ENCODE measurements around the gene ARHGAP26. TPM values are rescaled to one million over a fixed set of nuclear protein-coding genes. Genes with fewer than 3 reads are reported as not detected.

Gene ARHGAP26
- total RNA-seq, 5 donors from 2014 or later (not counting 1 experiment from before 2014, with no cell fraction given) = 22.8 to 49.3 (median 28.3) TPM

- Histone ChIP-seq H3K27ac (ENCODE audit: low read length) (no peak overlapping the region), H3K27me3 (replicated peaks in 1 of 2; ENCODE audit: control insufficient read depth in 2 of 2, extremely low read depth in 1 of 2, insufficient read depth in 2 of 2, low read length in 1 of 2) (no peaks in the 10 kb centered on the region), H3K4me3 (ENCODE audit: control insufficient read depth in 1 of 2, extremely low read depth in 1 of 2, low read length in 1 of 2) (no peak overlapping the region), H3K9me3 (no peaks in the 10 kb centered on the region), H3K36me3 (ENCODE audit: control insufficient read depth in 2 of 2, extremely low read depth in 1 of 2, insufficient read depth in 1 of 2, low read length in 1 of 2) (no peaks in the 10 kb centered on the region), H3K4me1 (ENCODE audit: control insufficient read depth in 1 of 2, extremely low read depth in 1 of 2, insufficient read depth in 2 of 2, low read length in 2 of 2) (peaks cover 0 to 12% of the 10 kb centered on the region in 2 experiments)
- Mint-ChIP-seq H3K36me3 (no peaks in the 10 kb centered on the region), H3K27me3 (no peaks in the 10 kb centered on the region), H3K4me1 (peaks cover 28 to 45% (median 33%) of the 10 kb centered on the region in 3 donors), H3K9me3 (no peaks in the 10 kb centered on the region), H3K27ac (no peak overlapping the region), H3K4me3 (no peak overlapping the region)
- ATAC-seq (replicated peaks in 1 of 4) (no peak), DNase-seq (no peak)
- ChIA-PET POLR2A (interaction anchor here in 1 of 2 donors (0.6 kb wide), 1 partner anchor 22 kb away, joined by 3 read pairs; no protein-coding TSS in a partner anchor), CTCF (interaction anchor here in 1 of 2 donors (0.7 to 0.8 kb wide), 2 partner anchors 68 to 88 kb away, joined by 3 read pairs; no protein-coding TSS in a partner anchor)
- WGBS (ENCODE audit: insufficient coverage) = 98% methylated on average over 6 of the region's 8 CpGs
These were observed 67.0 kb downstream of the ARHGAP26 start for GRCh38 chr5:142837081-142837725.

DNA sequence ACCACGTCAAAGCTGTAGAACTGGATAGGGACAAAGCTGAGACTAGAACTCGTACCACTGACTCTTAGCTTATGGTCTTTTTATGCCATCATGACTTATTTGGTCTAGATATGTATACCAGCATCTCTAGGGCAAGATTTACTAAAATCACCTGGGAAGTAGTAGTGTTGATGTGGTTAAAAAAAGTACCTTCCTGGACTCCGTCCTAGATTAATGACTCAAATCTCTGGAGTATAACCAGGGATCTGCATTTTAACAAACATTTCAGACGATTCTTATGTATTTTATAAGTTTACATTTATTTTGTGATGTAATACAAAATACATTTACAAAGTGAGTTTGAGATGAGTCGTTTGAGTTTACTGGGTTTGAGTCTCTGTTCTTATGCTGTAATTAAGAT lies 68.7 kb downstream of the ARHGAP26 start:
- CTCF ChIA-PET = interaction anchor here in 1 of 2 donors (1.2 kb wide), 1 partner anchor 25 kb away, joined by 6 read pairs; no protein-coding TSS in a partner anchor

DNA sequence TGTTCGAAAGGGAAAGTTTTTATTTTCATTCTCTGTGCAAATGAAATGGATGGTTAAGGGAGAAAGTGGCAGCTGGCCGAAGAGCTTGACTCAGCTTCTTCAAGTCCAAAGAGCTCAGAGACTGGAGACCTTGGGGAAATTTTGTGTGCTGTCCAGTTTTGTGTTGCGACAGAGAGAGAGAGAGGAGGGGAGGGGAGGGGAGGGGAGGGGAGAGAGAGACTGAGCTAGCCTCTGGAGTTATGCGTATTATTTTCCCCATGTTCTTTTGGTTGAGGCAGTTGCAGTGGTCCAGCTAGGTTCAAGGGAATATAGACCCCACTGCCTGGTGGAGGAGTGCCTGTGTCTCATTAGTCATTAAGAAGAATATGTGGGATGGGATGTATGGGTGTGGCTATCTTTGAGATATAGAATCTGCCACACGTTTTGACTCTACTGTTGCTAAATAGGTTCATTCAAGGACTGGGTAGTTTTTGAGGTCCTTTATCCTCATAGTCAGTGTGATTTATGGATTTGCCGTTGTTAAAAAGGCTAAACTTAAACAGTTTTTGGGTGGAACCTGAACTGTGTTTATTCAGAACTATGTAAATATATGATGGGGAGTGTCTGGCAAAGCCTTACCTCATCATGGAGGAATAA lies 69.7 kb downstream of the ARHGAP26 start:
- no peak overlapping the region for H3K4me3 ChIP-seq (ENCODE audit: control insufficient read depth in 1 of 2, extremely low read depth in 1 of 2, low read length in 1 of 2)
- H3K27me3 ChIP-seq (replicated peaks in 1 of 2; ENCODE audit: control insufficient read depth in 2 of 2, extremely low read depth in 1 of 2, insufficient read depth in 2 of 2, low read length in 1 of 2) = no peaks in the 10 kb centered on the region
- Mint-ChIP-seq H3K9me3 (no peaks in the 10 kb centered on the region), H3K27ac (no peak overlapping the region), H3K27me3 (no peaks in the 10 kb centered on the region), H3K36me3 (no peaks in the 10 kb centered on the region), H3K4me1 (peaks cover 36 to 54% (median 52%) of the 10 kb centered on the region in 3 donors), H3K4me3 (no peak overlapping the region)
- peaks cover 0 to 9% of the 10 kb centered on the region in 2 experiments for H3K4me1 ChIP-seq (ENCODE audit: control insufficient read depth in 1 of 2, extremely low read depth in 1 of 2, insufficient read depth in 2 of 2, low read length in 2 of 2)
- POLR2A ChIA-PET = interaction anchor here in 1 of 2 donors (0.6 kb wide), 1 partner anchor 30 kb away, joined by 4 read pairs; no protein-coding TSS in a partner anchor
- no peak overlapping the region for H3K27ac ChIP-seq (ENCODE audit: low read length)
- ATAC-seq (replicated peaks in 1 of 4) (no peak), DNase-seq (no peak)
- CTCF ChIA-PET = interaction anchor here (0.5 to 1.2 kb wide), 3 partner anchors 15 to 31 kb away, joined by 3 to 6 read pairs (median 3); no protein-coding TSS in a partner anchor
- no peaks in the 10 kb centered on the region for H3K36me3 ChIP-seq (ENCODE audit: control insufficient read depth in 2 of 2, extremely low read depth in 1 of 2, insufficient read depth in 1 of 2, low read length in 1 of 2)
- WGBS (ENCODE audit: insufficient coverage) = 82% methylated on average over 3 of the region's 6 CpGs
- H3K9me3 ChIP-seq = no peaks in the 10 kb centered on the region

More for the DNA sequence above, 68.7 kb downstream of the ARHGAP26 start:
- no peaks in the 10 kb centered on the region for H3K9me3 Mint-ChIP-seq
- Histone ChIP-seq H3K9me3 (no peaks in the 10 kb centered on the region), H3K4me3 (ENCODE audit: control insufficient read depth in 1 of 2, extremely low read depth in 1 of 2, low read length in 1 of 2) (no peak overlapping the region), H3K27me3 (replicated peaks in 1 of 2; ENCODE audit: control insufficient read depth in 2 of 2, extremely low read depth in 1 of 2, insufficient read depth in 2 of 2, low read length in 1 of 2) (no peaks in the 10 kb centered on the region), H3K4me1 (ENCODE audit: control insufficient read depth in 1 of 2, extremely low read depth in 1 of 2, insufficient read depth in 2 of 2, low read length in 2 of 2) (peaks cover 0 to 9% of the 10 kb centered on the region in 2 experiments), H3K36me3 (ENCODE audit: control insufficient read depth in 2 of 2, extremely low read depth in 1 of 2, insufficient read depth in 1 of 2, low read length in 1 of 2) (no peaks in the 10 kb centered on the region), H3K27ac (ENCODE audit: low read length) (no peak overlapping the region)
- WGBS (ENCODE audit: insufficient coverage) = 100% methylated on average over 1 of the region's 5 CpGs
- POLR2A ChIA-PET = no interaction called here
- H3K27ac Mint-ChIP-seq = no peak overlapping the region
- H3K4me3 Mint-ChIP-seq = no peak overlapping the region
- DNase-seq (no peak), ATAC-seq (replicated peaks in 1 of 4) (no peak)
- H3K4me1 Mint-ChIP-seq = peaks cover 31 to 53% (median 45%) of the 10 kb centered on the region in 3 donors
- no peaks in the 10 kb centered on the region for H3K36me3 Mint-ChIP-seq
- no peaks in the 10 kb centered on the region for H3K27me3 Mint-ChIP-seq

- H3K27ac Mint-ChIP-seq = peak overlapping the region in 1 of 2 donors; percentile 31
- H3K36me3 ChIP-seq (ENCODE audit: control insufficient read depth in 2 of 2, extremely low read depth in 1 of 2, insufficient read depth in 1 of 2, low read length in 1 of 2) = no peaks in the 10 kb centered on the region
- H3K27me3 ChIP-seq (replicated peaks in 1 of 2; ENCODE audit: control insufficient read depth in 2 of 2, extremely low read depth in 1 of 2, insufficient read depth in 2 of 2, low read length in 1 of 2) = no peaks in the 10 kb centered on the region
- ChIA-PET POLR2A (no interaction called here), CTCF (no interaction called here)
- no peak overlapping the region for H3K4me3 ChIP-seq (ENCODE audit: control insufficient read depth in 1 of 2, extremely low read depth in 1 of 2, low read length in 1 of 2)
- DNase-seq (no peak), ATAC-seq (replicated peaks in 1 of 4) (no peak)
- peaks cover 37 to 57% (median 52%) of the 10 kb centered on the region in 3 donors for H3K4me1 Mint-ChIP-seq
- 83% methylated on average over 1 of the region's 2 CpGs for WGBS (ENCODE audit: insufficient coverage)
- no peak overlapping the region for H3K4me3 Mint-ChIP-seq
- peaks cover 3 to 17% of the 10 kb centered on the region in 2 experiments for H3K4me1 ChIP-seq (ENCODE audit: control insufficient read depth in 1 of 2, extremely low read depth in 1 of 2, insufficient read depth in 2 of 2, low read length in 2 of 2)
- H3K27ac ChIP-seq (ENCODE audit: low read length) = no peak overlapping the region
- no peaks in the 10 kb centered on the region for H3K36me3 Mint-ChIP-seq
- H3K27me3 Mint-ChIP-seq = no peaks in the 10 kb centered on the region
- no peaks in the 10 kb centered on the region for H3K9me3 ChIP-seq
- H3K9me3 Mint-ChIP-seq = no peaks in the 10 kb centered on the region
These were observed 70.4 kb downstream of the ARHGAP26 start for GRCh38 chr5:142840575-142840974.

GRCh38 chr5:142841511-142842265 lies 71.5 kb downstream of the ARHGAP26 start:
- POLR2A ChIA-PET = no interaction called here
- Histone ChIP-seq H3K27me3 (replicated peaks in 1 of 2; ENCODE audit: control insufficient read depth in 2 of 2, extremely low read depth in 1 of 2, insufficient read depth in 2 of 2, low read length in 1 of 2) (no peaks in the 10 kb centered on the region), H3K9me3 (no peaks in the 10 kb centered on the region), H3K4me1 (ENCODE audit: control insufficient read depth in 1 of 2, extremely low read depth in 1 of 2, insufficient read depth in 2 of 2, low read length in 2 of 2) (peaks cover 3 to 23% of the 10 kb centered on the region in 2 experiments), H3K27ac (ENCODE audit: low read length) (no peak overlapping the region), H3K4me3 (ENCODE audit: control insufficient read depth in 1 of 2, extremely low read depth in 1 of 2, low read length in 1 of 2) (no peak overlapping the region), H3K36me3 (ENCODE audit: control insufficient read depth in 2 of 2, extremely low read depth in 1 of 2, insufficient read depth in 1 of 2, low read length in 1 of 2) (no peaks in the 10 kb centered on the region)
- 100% methylated on average over 5 of the region's 6 CpGs for WGBS (ENCODE audit: insufficient coverage)
- Mint-ChIP-seq H3K36me3 (no peaks in the 10 kb centered on the region), H3K9me3 (no peaks in the 10 kb centered on the region), H3K4me1 (peaks cover 41 to 64% (median 52%) of the 10 kb centered on the region in 3 donors), H3K27me3 (no peaks in the 10 kb centered on the region), H3K27ac (peak overlapping the region in 1 of 2 donors; percentile 2), H3K4me3 (no peak overlapping the region)
- ATAC-seq (replicated peaks in 1 of 4) (no peak), DNase-seq (no peak)
- CTCF ChIA-PET = interaction anchor here in 1 of 2 donors (0.6 kb wide), 1 partner anchor 27 kb away, joined by 3 read pairs; no protein-coding TSS in a partner anchor
